Ectodermal cell (in vitro differentiated cells): Measurements from ENCODE around the gene YARS1.
"Not testable (repeated sequence)": the region's sequence is repeated elsewhere in the genome, so short reads cannot be mapped to it uniquely, and the experiment has no call there.

Source experiments
- H3K27ac ChIP-seq: 2 replicates; pipeline ENCODE4 v1.7.0; 2013; ENCODE audit warnings: mild to moderate bottlenecking, low read depth, low read length; ENCODE audit not compliant: insufficient read depth, poor library complexity, severe bottlenecking
- H3K27me3 ChIP-seq: 2 replicates; pipeline ENCODE4 v1.7.0; 2013; ENCODE audit warnings: mild to moderate bottlenecking, low read length; ENCODE audit not compliant: insufficient read depth, control insufficient read depth, poor library complexity, severe bottlenecking
- H3K36me3 ChIP-seq: one replicate; pipeline ENCODE4 v1.7.0; 2013; ENCODE audit warnings: low read length; ENCODE audit not compliant: control insufficient read depth, insufficient read depth
- H3K4me1 ChIP-seq: one replicate; pipeline ENCODE4 v1.7.0; 2013; ENCODE audit warnings: low read length; ENCODE audit not compliant: control insufficient read depth, insufficient read depth
- H3K4me3 ChIP-seq: 2 replicates; pipeline ENCODE4 v1.7.0; 2013; ENCODE audit warnings: low read depth, low read length, control low read depth; ENCODE audit not compliant: insufficient read depth
- H3K9me3 ChIP-seq: 2 replicates; pipeline ENCODE4 v1.7.0; 2013; ENCODE audit warnings: mild to moderate bottlenecking, low read length, moderate library complexity; ENCODE audit not compliant: control insufficient read depth
- WGBS, 2 experiments: methylation state at CpG; one replicate each; pipeline ENCODE4 v1.1.7; 2013; ENCODE audit warnings: missing lambda C conversion rate in 2 of 2; 5-methylcytosine and 5-hydroxymethylcytosine counted together

YARS1 gene

DNA sequence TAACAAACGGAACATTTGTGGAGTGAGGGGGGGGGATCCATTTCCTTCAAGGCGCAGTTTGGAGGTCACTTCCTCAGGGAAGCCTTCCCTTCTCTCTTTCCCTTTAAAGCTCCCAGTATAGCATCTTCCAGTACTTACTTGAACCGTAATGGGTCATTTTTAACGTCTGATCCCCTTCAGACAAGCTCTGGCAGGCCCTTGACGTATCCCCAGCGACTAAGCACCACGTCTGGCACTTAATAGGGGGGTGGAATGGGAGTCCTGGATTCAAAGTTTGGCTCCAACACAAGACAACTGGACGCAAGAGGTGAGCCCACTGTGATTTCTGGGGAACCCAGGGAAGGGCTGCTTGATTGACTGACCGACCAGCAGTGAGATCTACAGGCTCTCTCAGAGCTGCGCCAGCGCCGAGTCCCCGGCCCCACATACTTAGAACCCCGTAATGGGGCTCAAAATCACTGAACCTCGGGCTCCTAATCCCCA, 441 bp downstream of the YARS1 start:
- no peaks in the 10 kb centered on the region for H3K27me3 ChIP-seq
- H3K27ac ChIP-seq, result peak overlapping the region; percentile 89
- H3K36me3 ChIP-seq, result no peaks in the 10 kb centered on the region
- no peaks in the 10 kb centered on the region for H3K9me3 ChIP-seq
- peaks cover 10% of the 10 kb centered on the region for H3K4me1 ChIP-seq
- H3K4me3 ChIP-seq, result peak overlapping the region; percentile 95
- 0% methylated on average over 14 of the region's 15 CpGs for WGBS, 2 experiments

DNA sequence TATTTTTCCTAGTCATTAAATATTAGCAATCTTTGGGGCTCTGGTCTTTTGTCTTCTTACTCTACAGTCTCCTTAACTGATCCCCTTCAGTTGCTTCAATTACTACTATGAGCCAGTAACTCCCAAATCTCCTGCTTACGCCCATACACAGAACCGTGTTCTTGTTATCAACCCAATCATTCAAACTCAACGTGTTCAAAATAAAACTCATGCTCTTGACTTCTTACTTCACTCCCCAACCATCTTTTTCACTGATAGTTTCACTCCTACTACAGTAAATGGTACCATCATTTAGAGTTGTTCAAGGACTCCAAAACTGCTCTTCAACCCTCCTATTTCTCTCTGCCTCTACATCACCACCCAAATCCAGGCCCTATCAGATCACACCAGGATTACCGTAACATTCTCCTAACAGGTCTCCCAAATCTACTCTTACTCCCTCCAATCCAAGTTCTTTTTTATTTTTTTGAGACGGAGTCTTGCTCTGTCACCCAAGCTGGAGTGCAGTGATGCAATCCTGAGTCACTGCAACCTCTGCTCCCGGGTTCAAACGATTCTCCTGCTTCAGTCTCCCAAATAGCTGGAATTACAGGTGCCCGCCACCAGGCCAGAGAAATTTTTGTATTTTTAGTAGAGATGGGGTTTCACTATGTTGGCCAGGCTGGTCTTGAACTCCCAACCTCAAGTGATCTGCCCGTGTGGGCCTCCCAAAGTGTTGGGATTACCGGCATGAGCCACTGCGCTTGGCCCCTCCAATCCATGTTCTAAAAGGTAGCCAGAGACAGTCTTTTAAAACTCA, 3.0 kb downstream of the YARS1 start:
- Histone ChIP-seq H3K4me3 (no peak overlapping the region), H3K36me3 (peaks cover 14% of the 10 kb centered on the region), H3K9me3 (no peaks in the 10 kb centered on the region), H3K27ac (no peak overlapping the region), H3K4me1 (peaks cover 10% of the 10 kb centered on the region), H3K27me3 (no peaks in the 10 kb centered on the region)
- 90 to 94% methylated on average over 11 of the region's 11 CpGs for WGBS, 2 experiments

DNA sequence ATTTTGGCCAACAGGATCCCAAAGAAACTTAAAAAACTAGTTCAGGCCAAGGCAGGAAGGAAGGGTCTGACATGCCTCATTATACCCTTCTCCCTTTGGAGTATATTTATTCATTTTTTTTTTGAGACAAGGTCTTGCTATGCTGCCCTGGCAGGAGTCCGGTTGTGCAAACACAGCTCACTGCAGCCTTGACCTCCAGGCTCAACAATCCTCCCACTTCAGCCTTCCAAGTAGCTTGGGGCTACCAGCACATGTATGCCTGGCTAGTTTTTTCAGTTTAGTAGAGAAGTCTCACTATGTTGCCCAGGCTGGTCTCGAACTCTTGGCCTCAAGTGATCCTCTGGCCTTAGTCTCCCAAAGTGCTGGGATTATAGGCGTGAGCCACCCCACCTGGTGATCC, 5.2 kb downstream of the YARS1 start:
- 90 to 93% methylated on average over 3 of the region's 3 CpGs for WGBS, 2 experiments
- Histone ChIP-seq H3K9me3 (no peaks in the 10 kb centered on the region), H3K4me3 (no peak overlapping the region), H3K27me3 (no peaks in the 10 kb centered on the region), H3K27ac (no peak overlapping the region), H3K4me1 (peaks cover 10% of the 10 kb centered on the region), H3K36me3 (peaks cover 19% of the 10 kb centered on the region)

DNA sequence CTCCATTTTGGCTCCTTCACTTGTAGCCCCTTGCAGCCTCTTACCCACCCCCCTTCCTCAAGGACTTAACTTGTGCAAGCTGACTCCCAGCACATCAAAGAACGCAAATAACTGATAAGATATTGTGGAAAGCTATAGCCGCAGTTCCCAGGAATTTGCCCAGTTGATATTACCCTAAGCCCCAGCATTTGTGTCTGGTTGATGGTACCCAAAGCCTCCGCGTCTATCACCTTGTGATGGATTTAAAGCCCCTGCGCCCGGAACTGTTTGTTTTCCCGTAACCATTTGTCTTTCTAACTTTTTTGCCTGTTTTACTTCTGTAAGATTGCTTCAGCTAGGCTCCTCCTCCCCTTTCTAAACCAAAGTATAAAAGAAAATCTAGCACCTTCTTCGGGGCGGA, 5.9 kb downstream of the YARS1 start:
- WGBS, 2 experiments, result 93 to 95% methylated on average over 9 of the region's 9 CpGs
- peaks cover 20% of the 10 kb centered on the region for H3K36me3 ChIP-seq
- no peak overlapping the region for H3K27ac ChIP-seq

DNA sequence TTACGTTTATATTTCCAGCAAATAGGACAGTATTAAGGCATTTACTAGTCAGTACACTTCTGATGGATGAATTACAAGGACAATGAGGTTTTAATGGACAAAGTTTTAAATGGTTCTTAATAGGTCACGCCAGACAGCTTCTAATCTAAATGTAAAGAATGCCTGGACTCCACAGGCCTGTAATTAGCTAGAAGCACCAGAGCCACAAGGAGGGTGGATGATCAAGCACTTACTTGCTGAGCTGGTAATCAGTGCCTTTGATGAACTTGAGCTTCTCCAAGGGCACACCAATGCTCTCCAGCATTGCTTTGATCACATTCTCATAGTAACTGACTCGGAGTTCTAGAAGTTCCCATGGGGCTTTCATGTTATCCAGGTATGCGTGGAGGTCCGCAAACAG, 6.8 kb downstream of the YARS1 start:
- no peak overlapping the region for H3K27ac ChIP-seq
- peaks cover 21% of the 10 kb centered on the region for H3K36me3 ChIP-seq
- H3K9me3 ChIP-seq, result no peaks in the 10 kb centered on the region
- H3K27me3 ChIP-seq, result no peaks in the 10 kb centered on the region
- 94 to 95% methylated on average over 5 of the region's 5 CpGs for WGBS, 2 experiments
- H3K4me1 ChIP-seq, result no peaks in the 10 kb centered on the region
- no peak overlapping the region for H3K4me3 ChIP-seq

More for the DNA sequence above, 5.9 kb downstream of the YARS1 start:
- H3K4me1 ChIP-seq, result peaks cover 8% of the 10 kb centered on the region
- no peaks in the 10 kb centered on the region for H3K27me3 ChIP-seq
- no peak overlapping the region for H3K4me3 ChIP-seq
- no peaks in the 10 kb centered on the region for H3K9me3 ChIP-seq

DNA sequence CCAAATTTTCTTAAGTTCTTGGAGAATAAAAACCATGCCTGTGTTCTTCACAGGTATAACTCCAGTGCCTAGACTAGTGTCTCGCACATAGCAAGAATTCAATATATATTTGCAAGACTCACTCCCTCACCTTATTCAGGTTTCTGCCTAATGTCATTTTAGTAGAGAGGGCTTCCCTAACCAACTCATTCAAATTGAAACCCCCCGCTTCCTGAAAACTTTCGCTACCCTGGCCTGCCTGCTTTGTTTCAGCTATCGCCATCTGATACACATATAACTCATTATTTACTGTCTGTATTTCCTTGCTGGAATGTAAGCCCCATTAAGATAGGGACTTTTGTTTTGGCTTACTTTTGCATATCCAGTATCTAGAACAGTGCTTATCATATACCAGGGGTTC, 8.6 kb downstream of the YARS1 start:
- Histone ChIP-seq H3K4me1 (no peaks in the 10 kb centered on the region), H3K36me3 (peaks cover 23% of the 10 kb centered on the region), H3K27ac (no peak overlapping the region), H3K4me3 (no peak overlapping the region), H3K9me3 (no peaks in the 10 kb centered on the region), H3K27me3 (no peaks in the 10 kb centered on the region)
- 92 to 93% methylated on average over 4 of the region's 4 CpGs for WGBS, 2 experiments

DNA sequence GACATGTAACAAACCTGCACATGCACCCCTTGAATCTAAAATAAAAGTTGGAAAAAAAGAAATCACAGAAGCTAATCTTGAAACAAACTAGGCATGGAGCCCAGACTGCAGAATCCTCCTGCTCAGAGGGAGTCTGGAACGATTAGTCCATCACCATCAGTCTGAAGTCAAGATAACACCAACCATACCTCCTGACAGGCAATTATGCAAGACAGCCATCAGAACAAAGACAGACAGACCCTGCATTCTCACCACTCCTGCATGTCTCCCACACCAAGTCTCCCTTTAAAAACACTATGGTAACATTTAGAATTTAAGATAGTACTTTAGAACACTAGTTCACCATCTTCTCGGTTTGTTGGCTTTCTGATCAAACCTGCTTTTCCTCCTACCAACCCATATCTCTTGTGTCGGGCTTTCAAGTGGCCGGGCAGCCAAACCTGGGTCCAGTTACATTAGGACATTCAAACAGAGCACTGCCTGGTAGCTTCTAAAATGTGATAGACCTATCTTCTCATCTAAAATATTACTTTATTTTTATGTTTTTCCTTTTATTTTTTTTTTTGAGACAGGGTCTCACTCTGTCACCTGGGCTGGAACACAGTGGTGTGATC, 10.1 kb downstream of the YARS1 start:
- no peak overlapping the region for H3K27ac ChIP-seq
- no peaks in the 10 kb centered on the region for H3K4me1 ChIP-seq
- H3K4me3 ChIP-seq, result no peak overlapping the region
- H3K9me3 ChIP-seq, result no peaks in the 10 kb centered on the region
- peaks cover 26% of the 10 kb centered on the region for H3K36me3 ChIP-seq
- 95 to 96% methylated on average over 4 of the region's 4 CpGs for WGBS, 2 experiments
- H3K27me3 ChIP-seq, result no peaks in the 10 kb centered on the region

DNA sequence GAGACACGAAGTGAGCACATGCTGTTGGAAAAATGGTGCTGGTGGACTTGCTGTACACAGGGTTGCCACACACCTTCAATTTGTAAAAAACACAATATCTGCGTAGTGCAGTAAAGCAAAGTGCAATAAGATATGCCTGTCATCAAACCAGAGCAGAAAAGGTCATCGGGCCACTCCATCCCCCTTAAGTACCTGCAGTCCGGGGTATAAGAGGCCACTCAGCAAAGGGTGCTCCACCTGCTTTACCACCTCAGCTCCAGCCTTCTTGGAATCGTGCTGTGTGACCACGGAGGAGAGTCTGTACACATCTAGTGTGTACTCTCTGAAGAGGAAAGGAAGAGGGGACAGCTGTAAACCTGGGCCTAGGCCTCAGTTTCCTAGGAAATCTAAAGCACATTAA, 10.9 kb downstream of the YARS1 start:
- H3K36me3 ChIP-seq, result peaks cover 26% of the 10 kb centered on the region
- 95 to 96% methylated on average over 6 of the region's 6 CpGs for WGBS, 2 experiments
- H3K27ac ChIP-seq, result no peak overlapping the region
- H3K4me3 ChIP-seq, result no peak overlapping the region
- H3K4me1 ChIP-seq, result no peaks in the 10 kb centered on the region
- H3K9me3 ChIP-seq, result no peaks in the 10 kb centered on the region
- no peaks in the 10 kb centered on the region for H3K27me3 ChIP-seq

DNA sequence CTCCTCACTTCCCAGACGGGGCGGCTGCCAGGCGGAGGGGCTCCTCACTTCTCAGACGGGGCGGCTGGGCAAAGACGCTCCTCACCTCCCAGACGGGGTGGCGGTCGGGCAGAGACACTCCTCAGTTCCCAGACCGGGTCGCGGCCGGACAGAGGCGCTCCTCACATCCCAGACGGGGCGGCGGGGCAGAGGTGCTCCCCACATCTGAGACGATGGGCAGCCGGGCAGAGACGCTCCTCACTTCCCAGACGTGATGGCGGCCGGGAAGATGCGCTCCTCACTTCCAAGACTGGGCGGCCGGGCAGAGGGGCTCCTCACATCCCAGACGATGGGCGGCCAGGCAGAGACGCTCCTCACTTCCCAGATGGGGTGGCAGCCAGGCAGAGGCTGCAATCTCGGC, 12.7 kb downstream of the YARS1 start:
- peaks cover 16% of the 10 kb centered on the region for H3K36me3 ChIP-seq
- not testable (repeated sequence) for H3K9me3 ChIP-seq, H3K27ac ChIP-seq, H3K4me3 ChIP-seq, H3K4me1 ChIP-seq, H3K27me3 ChIP-seq
- 97 to 98% methylated on average over 27 of the region's 30 CpGs for WGBS, 2 experiments

DNA sequence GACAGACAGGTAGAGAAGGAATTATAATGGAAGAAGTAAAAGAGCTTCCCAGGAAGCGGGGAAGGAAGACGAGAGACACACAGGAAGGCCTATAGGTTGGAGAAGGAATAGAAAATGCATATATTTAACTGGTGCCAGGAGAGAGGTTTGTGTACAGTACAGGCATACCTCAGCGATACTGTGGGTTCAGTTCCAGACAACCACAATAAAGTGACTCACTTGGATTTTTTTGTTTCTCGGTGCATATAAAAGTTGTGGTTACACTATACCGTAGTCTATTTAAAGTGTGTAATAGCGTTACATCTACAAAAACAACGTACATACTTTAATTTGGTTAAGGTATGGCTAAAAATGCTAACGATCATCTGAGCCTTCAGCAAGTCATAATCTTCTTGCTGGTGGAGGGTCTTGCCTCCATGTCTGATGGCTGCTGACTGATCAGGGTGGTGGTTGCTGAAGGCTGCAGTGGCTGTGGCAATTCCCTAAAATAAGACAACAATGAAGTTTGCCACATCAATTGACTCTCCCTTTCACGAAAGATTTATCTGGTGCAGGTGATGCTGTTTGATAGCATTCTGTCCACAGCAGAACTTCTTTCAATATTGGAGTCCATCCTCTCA, 16.0 kb downstream of the YARS1 start:
- WGBS, 2 experiments, result 95 to 97% methylated on average over 9 of the region's 9 CpGs
- Histone ChIP-seq H3K27me3 (no peaks in the 10 kb centered on the region), H3K4me1 (no peaks in the 10 kb centered on the region), H3K9me3 (no peaks in the 10 kb centered on the region), H3K36me3 (peaks cover 6% of the 10 kb centered on the region), H3K27ac (no peak overlapping the region), H3K4me3 (no peak overlapping the region)
